ENCODE results near the gene IGSF9B. TPM values are rescaled to one million over a fixed set of nuclear protein-coding genes. Genes with fewer than 3 reads are reported as not detected.

Gene IGSF9B
- total and polyA plus RNA-seq, 4 donors = 0.07 to 0.33 (median 0.09) TPM; not detected in 1

- H3K27me3 ChIP-seq (ENCODE audit: control insufficient read depth in 4 of 4, insufficient read depth in 4 of 4, low read length in 3 of 4) = no peaks in the 10 kb centered on the region
- no peak overlapping the region for H3K4me3 ChIP-seq (ENCODE audit: low read depth in 1 of 3, low read length in 3 of 3)
- DNase-seq (ENCODE audit: low spot score) = no peak
- WGBS = 96% methylated on average over 3 of the region's 3 CpGs
- H3K9ac ChIP-seq (ENCODE audit: low read depth in 1 of 2, low read length in 2 of 2) = no peak overlapping the region
- TF ChIP-seq, protein P1, sequence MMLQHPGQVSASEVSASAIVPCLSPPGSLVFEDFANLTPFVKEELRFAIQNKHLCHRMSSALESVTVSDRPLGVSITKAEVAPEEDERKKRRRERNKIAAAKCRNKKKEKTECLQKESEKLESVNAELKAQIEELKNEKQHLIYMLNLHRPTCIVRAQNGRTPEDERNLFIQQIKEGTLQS (IDR thresholded peaks at IDR 0.05) = no peak
- TF ChIP-seq EGR1 (IDR thresholded peaks at IDR 0.05; ENCODE audit: low read depth in 2 of 2) = no peak
- TF ChIP-seq CTCF (IDR thresholded peaks at IDR 0.05; ENCODE audit: low read depth, low read length, missing input control) = no peak
- no peak for TF ChIP-seq HNF4A (conservative IDR thresholded peaks at IDR 0.05)
- no peaks in the 10 kb centered on the region for H3K9me3 ChIP-seq (ENCODE audit: control insufficient read depth in 4 of 4, low read length in 3 of 4)
- no peaks in the 10 kb centered on the region for H3K4me1 ChIP-seq (ENCODE audit: control insufficient read depth in 4 of 4, insufficient read depth in 4 of 4, low read length in 3 of 4)
- H3K27ac ChIP-seq (ENCODE audit: low read depth in 1 of 2, low read length in 2 of 2) = no peak overlapping the region
- H3K36me3 ChIP-seq (ENCODE audit: control insufficient read depth in 4 of 4, insufficient read depth in 3 of 4, low read depth in 1 of 4, low read length in 3 of 4) = no peaks in the 10 kb centered on the region
Observed at GRCh38 chr11:133901999-133902398, 54.8 kb downstream of the IGSF9B start.

DNA sequence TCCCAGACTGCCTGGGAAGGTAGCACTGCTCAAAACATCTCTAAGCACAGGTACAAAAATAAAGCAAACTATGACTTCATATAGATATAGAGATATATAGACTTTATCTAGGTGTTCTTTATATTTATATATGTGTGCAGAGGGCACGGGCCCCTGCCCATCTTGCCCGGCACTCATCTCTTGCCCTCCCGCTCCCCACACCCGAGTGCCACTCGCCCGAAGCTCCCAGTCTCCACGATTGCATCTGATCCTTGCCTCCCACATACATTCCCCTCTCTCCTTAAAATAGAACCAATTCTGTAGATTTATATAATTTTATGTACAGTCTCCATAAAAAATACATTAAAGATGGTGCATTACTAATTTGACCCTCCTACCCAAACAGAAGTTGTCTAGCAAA lies 55.5 kb downstream of the IGSF9B start:
- no peaks in the 10 kb centered on the region for H3K36me3 ChIP-seq (ENCODE audit: control insufficient read depth in 4 of 4, insufficient read depth in 3 of 4, low read depth in 1 of 4, low read length in 3 of 4)
- no peaks in the 10 kb centered on the region for H3K27me3 ChIP-seq (ENCODE audit: control insufficient read depth in 4 of 4, insufficient read depth in 4 of 4, low read length in 3 of 4)
- no peak for DNase-seq (ENCODE audit: low spot score)
- H3K4me3 ChIP-seq (ENCODE audit: low read depth in 1 of 3, low read length in 3 of 3) = no peak overlapping the region
- H3K27ac ChIP-seq (ENCODE audit: low read depth in 1 of 2, low read length in 2 of 2) = no peak overlapping the region
- H3K9ac ChIP-seq (ENCODE audit: low read depth in 1 of 2, low read length in 2 of 2) = no peak overlapping the region
- 95% methylated on average over 7 of the region's 7 CpGs for WGBS
- no peaks in the 10 kb centered on the region for H3K4me1 ChIP-seq (ENCODE audit: control insufficient read depth in 4 of 4, insufficient read depth in 4 of 4, low read length in 3 of 4)
- TF ChIP-seq NR2F2 (IDR thresholded peaks at IDR 0.05) (no peak), EGR1 (IDR thresholded peaks at IDR 0.05; ENCODE audit: low read depth in 2 of 2) (no peak), RXRA (IDR thresholded peaks at IDR 0.05) (no peak)
- H3K9me3 ChIP-seq (ENCODE audit: control insufficient read depth in 4 of 4, low read length in 3 of 4) = no peaks in the 10 kb centered on the region

- WGBS = 79% methylated on average over 9 of the region's 9 CpGs
- H3K27ac ChIP-seq (ENCODE audit: low read depth in 1 of 2, low read length in 2 of 2) = no peak overlapping the region
- DNase-seq (ENCODE audit: low spot score) = no peak
- no peak for TF ChIP-seq EGR1 (IDR thresholded peaks at IDR 0.05; ENCODE audit: low read depth in 2 of 2)
- no peak for TF ChIP-seq HNF4A (conservative IDR thresholded peaks at IDR 0.05)
- TF ChIP-seq JUND (IDR thresholded peaks at IDR 0.05) = no peak
- TF ChIP-seq NR2F2 (IDR thresholded peaks at IDR 0.05) = no peak
- TF ChIP-seq CTCF (IDR thresholded peaks at IDR 0.05; ENCODE audit: low read depth, low read length, missing input control) = no peak
- TF ChIP-seq FOXA1 (IDR thresholded peaks at IDR 0.05) = no peak
- TF ChIP-seq, protein P1 (IDR thresholded peaks at IDR 0.05) = no peak
- no peak for TF ChIP-seq HNF4G (IDR thresholded peaks at IDR 0.05)
- H3K4me3 ChIP-seq (ENCODE audit: low read depth in 1 of 3, low read length in 3 of 3) = no peak overlapping the region
- H3K4me1 ChIP-seq (ENCODE audit: control insufficient read depth in 4 of 4, insufficient read depth in 4 of 4, low read length in 3 of 4) = no peaks in the 10 kb centered on the region
- no peaks in the 10 kb centered on the region for H3K36me3 ChIP-seq (ENCODE audit: control insufficient read depth in 4 of 4, insufficient read depth in 3 of 4, low read depth in 1 of 4, low read length in 3 of 4)
- H3K27me3 ChIP-seq (ENCODE audit: control insufficient read depth in 4 of 4, insufficient read depth in 4 of 4, low read length in 3 of 4) = no peaks in the 10 kb centered on the region
- H3K9me3 ChIP-seq (ENCODE audit: control insufficient read depth in 4 of 4, low read length in 3 of 4) = no peaks in the 10 kb centered on the region
- no peak overlapping the region for H3K9ac ChIP-seq (ENCODE audit: low read depth in 1 of 2, low read length in 2 of 2)
Observed at GRCh38 chr11:133900176-133901105, 56.3 kb downstream of the IGSF9B start.

Data from liver (tissue), 9 donors.